HepG2 (cell line): ENCODE data around the gene CBFA2T2. TPM values are rescaled to one million over a fixed set of nuclear protein-coding genes. Genes with fewer than 3 reads are reported as not detected.

ENCODE experiments used
- ATM ChIP-seq: fragments of 450-650 bp; IDR thresholded peaks from 2 replicates; pipeline ENCODE4 v1.7.1; 2017; ENCODE audit warnings: mild to moderate bottlenecking, borderline replicate concordance
- CBX2 ChIP-seq, 2 experiments: fragments of 200-600 bp in 1 of 2; sonication (generic); formaldehyde crosslinking in 1 of 2; IDR thresholded peaks; 2 replicates each; pipeline versions ENCODE4 v1.7.0 to v1.8.1; 2018 to 2022; ENCODE audit warnings: low read depth in 2 of 2, low read length in 1 of 2, mild to moderate bottlenecking in 1 of 2, missing genetic modification reagents in 1 of 2
- KAT8 ChIP-seq: IDR thresholded peaks from 2 replicates; pipeline ENCODE4 v1.6.1; 2016; ENCODE audit warnings: missing genetic modification reagents, missing compliant biosample characterization
- SMAD1 ChIP-seq: sonication (generic); formaldehyde crosslinking; IDR thresholded peaks from 2 replicates; pipeline ENCODE4 v1.4.0; 2020; ENCODE audit warnings: missing genetic modification reagents, low read depth, mild to moderate bottlenecking, borderline replicate concordance
- ZNF20 ChIP-seq: sonication (generic); formaldehyde crosslinking; IDR thresholded peaks from 2 replicates; pipeline ENCODE4 v1.4.0; 2020; ENCODE audit warnings: mild to moderate bottlenecking, moderate library complexity, missing genetic modification reagents
- ZNF205 ChIP-seq: IDR thresholded peaks from 2 replicates; pipeline ENCODE4 v1.6.1; 2018; ENCODE audit warnings: missing biosample characterization, missing genetic modification reagents
- ZNF432 ChIP-seq: sonication (generic); formaldehyde crosslinking; IDR thresholded peaks from 2 replicates; pipeline ENCODE4 v1.5.0; 2020; ENCODE audit warnings: missing genetic modification reagents, mild to moderate bottlenecking, borderline replicate concordance
- ZNF567 ChIP-seq: sonication (generic); formaldehyde crosslinking; IDR thresholded peaks from 2 replicates; pipeline ENCODE4 v1.8.1; 2023; ENCODE audit warnings: mild to moderate bottlenecking, missing genetic modification reagents, borderline replicate concordance
- ZNF670 ChIP-seq: sonication (generic); formaldehyde crosslinking; IDR thresholded peaks from 2 replicates; pipeline ENCODE4 v1.8.0; 2022; ENCODE audit warnings: mild to moderate bottlenecking, missing genetic modification reagents, borderline replicate concordance
- ZNF768 ChIP-seq: sonication (generic); formaldehyde crosslinking; IDR thresholded peaks from 2 replicates; pipeline ENCODE4 v1.4.0; 2020; ENCODE audit warnings: missing genetic modification reagents
- ZSCAN21 ChIP-seq: sonication (generic); formaldehyde crosslinking; IDR thresholded peaks from 2 replicates; pipeline ENCODE4 v1.8.0; 2022; ENCODE audit warnings: mild to moderate bottlenecking, missing genetic modification reagents, moderate library complexity, borderline replicate concordance
- polyA plus RNA-seq, 8 experiments: library from polyadenylated mRNA; depleted of rRNA in 3 of 8; stranded (reverse) in 7 of 8; unstranded in 1 of 8; fragments of >200 nt; fragmentation: Illumina TruSeq in 4 of 8; extraction: Trizol in 4 of 8; gene quantifications; 2 replicates each; pipeline versions ENCODE4 v1.2.1 to v1.2.3, GENCODE V29; 2011 to 2016; ENCODE audit warnings: low read depth in 4 of 8, missing spikeins in 1 of 8, mixed read lengths in 1 of 8; ENCODE audit not compliant: insufficient read depth in 1 of 8
- total RNA-seq, 5 experiments: library from RNA; depleted of rRNA; stranded (reverse); fragments of >200 nt; fragmentation: Illumina TruSeq; extraction: Trizol; gene quantifications; 2 replicates each; pipeline ENCODE4 v1.2.3, GENCODE V29; 2016; ENCODE audit warnings: low read depth in 1 of 5
- TF ChIP-seq, protein P1 (sequence below): IDR thresholded peaks from 2 replicates; pipeline ENCODE4 v1.6.1; 2016; ENCODE audit warnings: control low read depth
- TF ChIP-seq, protein P2 (sequence below): sonication (generic); formaldehyde crosslinking; IDR thresholded peaks from 2 replicates; pipeline ENCODE4 v1.4.0; 2020; ENCODE audit warnings: missing genetic modification reagents
- TF ChIP-seq, protein P3 (sequence below): sonication (generic); formaldehyde crosslinking; conservative IDR thresholded peaks from 2 replicates; pipeline ENCODE4 v1.8.0; 2022; ENCODE audit warnings: missing genetic modification reagents
- TF ChIP-seq, protein P4 (sequence below): sonication (generic); formaldehyde crosslinking; IDR thresholded peaks from 2 replicates; pipeline ENCODE4 v1.9.0; 2021; ENCODE audit warnings: missing genetic modification reagents, borderline replicate concordance
- TF ChIP-seq, protein P5 (sequence below): IDR thresholded peaks from 2 replicates; pipeline ENCODE4 v1.6.1; 2012; ENCODE audit warnings: inconsistent platforms

CBFA2T2 gene
- total and polyA plus RNA-seq, 2 of the 13 experiments (the other 11 are each of a cell fraction or from before 2014, with no cell fraction given) = 6.3 to 21.2 TPM

DNA sequence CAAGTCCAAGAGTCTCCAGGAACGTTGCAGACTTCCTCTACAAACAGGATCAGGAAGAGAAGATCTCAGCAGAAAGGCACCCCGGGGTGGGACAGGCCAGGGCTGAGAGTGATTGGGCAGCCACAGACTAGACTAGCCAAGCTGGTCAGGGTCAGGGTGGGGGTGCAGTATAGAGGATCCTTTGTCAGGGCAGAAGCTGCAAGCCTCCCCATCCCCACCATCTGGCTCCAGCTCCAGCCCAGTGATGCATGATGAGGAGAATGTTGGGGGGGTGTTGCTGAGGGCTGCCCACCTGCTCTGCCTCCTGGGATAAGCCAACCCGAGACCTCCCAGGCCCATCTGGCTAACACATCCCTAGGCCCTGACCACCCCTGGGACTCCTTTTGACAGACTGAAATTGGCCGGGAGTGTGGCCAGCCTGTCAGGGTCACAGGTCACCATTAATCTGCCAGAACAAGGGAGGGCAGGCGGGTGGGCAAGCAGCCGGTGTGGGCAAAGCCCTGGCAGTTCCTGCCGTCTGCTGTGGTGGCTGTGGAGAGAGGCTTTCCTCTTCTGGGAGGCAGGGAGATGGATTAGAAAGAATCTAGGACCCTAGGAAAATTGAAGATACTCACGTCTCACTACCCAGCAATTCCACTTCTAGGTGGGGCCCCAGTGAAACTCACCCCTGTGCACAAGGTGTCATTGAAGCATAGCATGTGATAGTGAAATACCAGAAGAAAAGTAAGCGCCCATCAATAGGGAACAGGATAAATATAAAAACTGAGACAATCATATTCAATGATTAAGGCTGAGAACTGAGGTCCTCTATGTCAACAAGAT, 24.2 kb upstream of the CBFA2T2 start (continued):
- TF ChIP-seq, protein P1, sequence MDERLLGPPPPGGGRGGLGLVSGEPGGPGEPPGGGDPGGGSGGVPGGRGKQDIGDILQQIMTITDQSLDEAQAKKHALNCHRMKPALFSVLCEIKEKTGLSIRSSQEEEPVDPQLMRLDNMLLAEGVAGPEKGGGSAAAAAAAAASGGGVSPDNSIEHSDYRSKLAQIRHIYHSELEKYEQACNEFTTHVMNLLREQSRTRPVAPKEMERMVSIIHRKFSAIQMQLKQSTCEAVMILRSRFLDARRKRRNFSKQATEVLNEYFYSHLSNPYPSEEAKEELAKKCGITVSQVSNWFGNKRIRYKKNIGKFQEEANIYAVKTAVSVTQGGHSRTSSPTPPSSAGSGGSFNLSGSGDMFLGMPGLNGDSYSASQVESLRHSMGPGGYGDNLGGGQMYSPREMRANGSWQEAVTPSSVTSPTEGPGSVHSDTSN (CRISPR knock-in tag) = no peak
- TF ChIP-seq, protein P2, sequence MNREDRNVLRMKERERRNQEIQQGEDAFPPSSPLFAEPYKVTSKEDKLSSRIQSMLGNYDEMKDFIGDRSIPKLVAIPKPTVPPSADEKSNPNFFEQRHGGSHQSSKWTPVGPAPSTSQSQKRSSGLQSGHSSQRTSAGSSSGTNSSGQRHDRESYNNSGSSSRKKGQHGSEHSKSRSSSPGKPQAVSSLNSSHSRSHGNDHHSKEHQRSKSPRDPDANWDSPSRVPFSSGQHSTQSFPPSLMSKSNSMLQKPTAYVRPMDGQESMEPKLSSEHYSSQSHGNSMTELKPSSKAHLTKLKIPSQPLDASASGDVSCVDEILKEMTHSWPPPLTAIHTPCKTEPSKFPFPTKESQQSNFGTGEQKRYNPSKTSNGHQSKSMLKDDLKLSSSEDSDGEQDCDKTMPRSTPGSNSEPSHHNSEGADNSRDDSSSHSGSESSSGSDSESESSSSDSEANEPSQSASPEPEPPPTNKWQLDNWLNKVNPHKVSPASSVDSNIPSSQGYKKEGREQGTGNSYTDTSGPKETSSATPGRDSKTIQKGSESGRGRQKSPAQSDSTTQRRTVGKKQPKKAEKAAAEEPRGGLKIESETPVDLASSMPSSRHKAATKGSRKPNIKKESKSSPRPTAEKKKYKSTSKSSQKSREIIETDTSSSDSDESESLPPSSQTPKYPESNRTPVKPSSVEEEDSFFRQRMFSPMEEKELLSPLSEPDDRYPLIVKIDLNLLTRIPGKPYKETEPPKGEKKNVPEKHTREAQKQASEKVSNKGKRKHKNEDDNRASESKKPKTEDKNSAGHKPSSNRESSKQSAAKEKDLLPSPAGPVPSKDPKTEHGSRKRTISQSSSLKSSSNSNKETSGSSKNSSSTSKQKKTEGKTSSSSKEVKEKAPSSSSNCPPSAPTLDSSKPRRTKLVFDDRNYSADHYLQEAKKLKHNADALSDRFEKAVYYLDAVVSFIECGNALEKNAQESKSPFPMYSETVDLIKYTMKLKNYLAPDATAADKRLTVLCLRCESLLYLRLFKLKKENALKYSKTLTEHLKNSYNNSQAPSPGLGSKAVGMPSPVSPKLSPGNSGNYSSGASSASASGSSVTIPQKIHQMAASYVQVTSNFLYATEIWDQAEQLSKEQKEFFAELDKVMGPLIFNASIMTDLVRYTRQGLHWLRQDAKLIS = no peak
- TF ChIP-seq ATM (no peak), ZNF768 (CRISPR knock-in tag) (peak; percentile 20; the same call in 1 of the 2 replicates), ZSCAN21 (CRISPR knock-in tag) (no peak), ZNF567 (CRISPR knock-in tag) (no peak), KAT8 (CRISPR knock-in tag) (no peak), SMAD1 (CRISPR knock-in tag) (0 out of 2 replicates have a peak, but pooled peaks have one; percentile 47), ZNF20 (CRISPR knock-in tag) (no peak), ZNF670 (no peak), ZNF205 (CRISPR knock-in tag) (no peak), CBX2 (IDR thresholded peaks at IDR 0.05; ENCODE audit: low read depth, low read length) (no peak), CBX2 (CRISPR knock-in tag; IDR thresholded peaks at IDR 0.05; ENCODE audit: low read depth) (no peak), ZNF432 (CRISPR knock-in tag) (no peak)
- TF ChIP-seq, protein P3, sequence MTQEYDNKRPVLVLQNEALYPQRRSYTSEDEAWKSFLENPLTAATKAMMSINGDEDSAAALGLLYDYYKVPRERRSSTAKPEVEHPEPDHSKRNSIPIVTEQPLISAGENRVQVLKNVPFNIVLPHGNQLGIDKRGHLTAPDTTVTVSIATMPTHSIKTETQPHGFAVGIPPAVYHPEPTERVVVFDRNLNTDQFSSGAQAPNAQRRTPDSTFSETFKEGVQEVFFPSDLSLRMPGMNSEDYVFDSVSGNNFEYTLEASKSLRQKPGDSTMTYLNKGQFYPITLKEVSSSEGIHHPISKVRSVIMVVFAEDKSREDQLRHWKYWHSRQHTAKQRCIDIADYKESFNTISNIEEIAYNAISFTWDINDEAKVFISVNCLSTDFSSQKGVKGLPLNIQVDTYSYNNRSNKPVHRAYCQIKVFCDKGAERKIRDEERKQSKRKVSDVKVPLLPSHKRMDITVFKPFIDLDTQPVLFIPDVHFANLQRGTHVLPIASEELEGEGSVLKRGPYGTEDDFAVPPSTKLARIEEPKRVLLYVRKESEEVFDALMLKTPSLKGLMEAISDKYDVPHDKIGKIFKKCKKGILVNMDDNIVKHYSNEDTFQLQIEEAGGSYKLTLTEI (CRISPR knock-in tag) = no peak
- TF ChIP-seq, protein P4, sequence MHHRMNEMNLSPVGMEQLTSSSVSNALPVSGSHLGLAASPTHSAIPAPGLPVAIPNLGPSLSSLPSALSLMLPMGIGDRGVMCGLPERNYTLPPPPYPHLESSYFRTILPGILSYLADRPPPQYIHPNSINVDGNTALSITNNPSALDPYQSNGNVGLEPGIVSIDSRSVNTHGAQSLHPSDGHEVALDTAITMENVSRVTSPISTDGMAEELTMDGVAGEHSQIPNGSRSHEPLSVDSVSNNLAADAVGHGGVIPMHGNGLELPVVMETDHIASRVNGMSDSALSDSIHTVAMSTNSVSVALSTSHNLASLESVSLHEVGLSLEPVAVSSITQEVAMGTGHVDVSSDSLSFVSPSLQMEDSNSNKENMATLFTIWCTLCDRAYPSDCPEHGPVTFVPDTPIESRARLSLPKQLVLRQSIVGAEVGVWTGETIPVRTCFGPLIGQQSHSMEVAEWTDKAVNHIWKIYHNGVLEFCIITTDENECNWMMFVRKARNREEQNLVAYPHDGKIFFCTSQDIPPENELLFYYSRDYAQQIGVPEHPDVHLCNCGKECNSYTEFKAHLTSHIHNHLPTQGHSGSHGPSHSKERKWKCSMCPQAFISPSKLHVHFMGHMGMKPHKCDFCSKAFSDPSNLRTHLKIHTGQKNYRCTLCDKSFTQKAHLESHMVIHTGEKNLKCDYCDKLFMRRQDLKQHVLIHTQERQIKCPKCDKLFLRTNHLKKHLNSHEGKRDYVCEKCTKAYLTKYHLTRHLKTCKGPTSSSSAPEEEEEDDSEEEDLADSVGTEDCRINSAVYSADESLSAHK (CRISPR knock-in tag) = no peak
- TF ChIP-seq, protein P5, sequence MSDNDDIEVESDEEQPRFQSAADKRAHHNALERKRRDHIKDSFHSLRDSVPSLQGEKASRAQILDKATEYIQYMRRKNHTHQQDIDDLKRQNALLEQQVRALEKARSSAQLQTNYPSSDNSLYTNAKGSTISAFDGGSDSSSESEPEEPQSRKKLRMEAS = no peak
